ENCODE results near the gene MKNK1. TPM values are rescaled to one million over a fixed set of nuclear protein-coding genes. Genes with fewer than 3 reads are reported as not detected.

The MKNK1 gene
- total RNA-seq, 1 donor from 2014 or later, result 77.6 TPM

DNA sequence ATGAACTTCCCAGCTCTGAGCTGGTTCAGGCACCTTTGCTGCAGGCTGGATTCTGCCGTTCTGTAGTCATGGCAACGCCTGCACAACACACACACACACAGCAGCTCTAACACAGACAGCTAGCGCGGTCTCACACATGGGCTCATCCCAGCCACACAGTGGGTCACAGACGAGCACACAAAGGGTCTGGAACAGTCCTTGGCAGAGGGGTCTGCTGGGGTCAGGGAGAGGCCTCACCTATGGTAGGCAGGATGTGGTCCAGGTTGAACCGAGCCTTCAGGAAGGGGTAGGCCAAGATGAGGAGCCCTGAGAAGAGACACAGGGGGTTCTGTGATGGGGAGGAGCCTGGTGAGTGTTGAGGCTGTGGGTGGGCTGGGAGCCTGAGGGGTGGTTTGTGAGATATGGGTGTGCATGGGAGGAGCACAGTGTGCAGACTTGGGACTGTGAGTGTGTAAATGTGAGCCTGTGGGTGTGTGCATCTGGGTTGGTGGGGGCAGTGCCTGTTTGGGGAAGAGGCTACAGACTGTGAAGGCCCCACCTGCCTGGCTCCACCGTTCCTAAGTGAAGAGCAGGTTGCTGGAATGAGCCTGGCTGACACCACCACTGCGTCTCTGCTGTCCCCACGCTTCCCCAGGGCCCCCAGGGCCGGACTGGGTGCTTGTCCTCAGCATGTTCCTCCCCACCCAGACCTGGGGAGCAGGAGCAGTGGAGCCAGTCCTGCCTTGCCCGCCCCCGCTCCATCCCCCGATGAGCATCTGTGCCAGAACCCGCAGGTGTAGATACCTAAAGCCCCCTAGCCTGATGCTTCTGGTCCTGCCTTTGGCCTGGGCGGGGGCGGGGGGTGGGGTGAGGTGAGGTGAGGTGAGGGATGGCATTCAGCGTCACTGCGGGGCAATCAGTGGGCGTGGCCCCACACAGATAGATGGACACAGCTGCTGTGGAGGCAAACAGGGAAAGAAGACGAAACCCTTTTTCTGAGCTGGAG lies 54.1 kb downstream of the MKNK1 start:
- no peaks in the 10 kb centered on the region for H3K4me1 ChIP-seq
- no peak overlapping the region for H3K27ac ChIP-seq
- ATAC-seq (peak; percentile 15 to 43), DNase-seq (peak; percentile 47)
- intact Hi-C loops (cut with DNase I), result no loop called here
- H3K36me3 ChIP-seq, result no peaks in the 10 kb centered on the region
- H3K27me3 ChIP-seq (ENCODE audit: low read depth), result peaks cover 25% of the 10 kb centered on the region
- no peaks in the 10 kb centered on the region for H3K9me3 ChIP-seq
- TF ChIP-seq, protein P1, sequence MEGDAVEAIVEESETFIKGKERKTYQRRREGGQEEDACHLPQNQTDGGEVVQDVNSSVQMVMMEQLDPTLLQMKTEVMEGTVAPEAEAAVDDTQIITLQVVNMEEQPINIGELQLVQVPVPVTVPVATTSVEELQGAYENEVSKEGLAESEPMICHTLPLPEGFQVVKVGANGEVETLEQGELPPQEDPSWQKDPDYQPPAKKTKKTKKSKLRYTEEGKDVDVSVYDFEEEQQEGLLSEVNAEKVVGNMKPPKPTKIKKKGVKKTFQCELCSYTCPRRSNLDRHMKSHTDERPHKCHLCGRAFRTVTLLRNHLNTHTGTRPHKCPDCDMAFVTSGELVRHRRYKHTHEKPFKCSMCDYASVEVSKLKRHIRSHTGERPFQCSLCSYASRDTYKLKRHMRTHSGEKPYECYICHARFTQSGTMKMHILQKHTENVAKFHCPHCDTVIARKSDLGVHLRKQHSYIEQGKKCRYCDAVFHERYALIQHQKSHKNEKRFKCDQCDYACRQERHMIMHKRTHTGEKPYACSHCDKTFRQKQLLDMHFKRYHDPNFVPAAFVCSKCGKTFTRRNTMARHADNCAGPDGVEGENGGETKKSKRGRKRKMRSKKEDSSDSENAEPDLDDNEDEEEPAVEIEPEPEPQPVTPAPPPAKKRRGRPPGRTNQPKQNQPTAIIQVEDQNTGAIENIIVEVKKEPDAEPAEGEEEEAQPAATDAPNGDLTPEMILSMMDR (IDR thresholded peaks at IDR 0.05), result no peak
- H3K4me3 ChIP-seq, result no peak overlapping the region

DNA sequence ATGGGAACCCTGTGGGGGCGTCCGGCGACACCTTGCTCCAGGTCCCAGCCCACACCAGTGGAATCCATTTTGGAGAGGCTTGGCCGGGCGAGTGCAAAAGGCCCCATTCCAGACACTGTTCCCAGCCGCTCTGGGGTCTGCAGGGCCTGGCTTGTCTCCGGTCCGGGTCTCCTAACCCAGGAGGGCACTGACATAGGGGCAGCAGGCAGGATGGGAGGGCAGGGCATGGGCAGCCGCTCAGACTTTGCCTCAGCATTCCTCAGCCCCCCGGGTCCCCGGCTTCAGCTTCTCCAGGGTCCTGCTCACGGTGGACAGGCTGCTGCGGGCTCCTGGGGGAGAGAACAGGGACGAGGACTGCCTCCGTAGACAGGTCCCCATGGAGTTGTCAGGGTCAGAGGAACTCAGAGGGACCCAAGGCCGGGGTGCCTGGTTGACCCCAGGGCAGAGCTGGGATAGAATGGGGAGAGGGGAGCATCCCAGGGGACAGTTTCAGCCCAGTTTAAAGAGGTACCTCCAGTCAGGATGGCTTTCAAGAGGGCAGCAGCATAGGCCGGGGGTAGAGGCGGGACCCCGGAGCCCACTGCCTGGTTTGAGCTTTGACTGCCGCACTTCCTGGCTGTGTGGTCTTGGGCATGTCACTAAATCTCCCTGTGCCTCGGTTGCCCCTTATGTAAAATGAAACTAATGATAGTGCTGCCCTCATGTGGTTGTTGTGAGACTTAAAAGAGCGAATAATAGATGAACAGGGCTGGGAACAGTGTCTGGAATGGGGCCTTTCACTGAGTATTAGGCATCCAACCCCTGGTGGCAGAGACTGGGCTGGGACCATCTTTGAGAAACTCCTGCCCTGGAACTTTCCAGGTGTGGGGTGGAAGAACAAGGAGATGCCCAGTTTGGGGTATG lies 56.3 kb downstream of the MKNK1 start:
- intact Hi-C loops (cut with DNase I), result no loop called here
- Histone ChIP-seq H3K27me3 (ENCODE audit: low read depth) (peaks cover 45% of the 10 kb centered on the region), H3K27ac (no peak overlapping the region), H3K4me3 (no peak overlapping the region), H3K36me3 (no peaks in the 10 kb centered on the region), H3K9me3 (no peaks in the 10 kb centered on the region), H3K4me1 (no peaks in the 10 kb centered on the region)
- DNase-seq, result no peak
- ATAC-seq, result peak in 1 of 2 donors; percentile 36
- TF ChIP-seq, protein P1 (IDR thresholded peaks at IDR 0.05), result peak; percentile 34

DNA sequence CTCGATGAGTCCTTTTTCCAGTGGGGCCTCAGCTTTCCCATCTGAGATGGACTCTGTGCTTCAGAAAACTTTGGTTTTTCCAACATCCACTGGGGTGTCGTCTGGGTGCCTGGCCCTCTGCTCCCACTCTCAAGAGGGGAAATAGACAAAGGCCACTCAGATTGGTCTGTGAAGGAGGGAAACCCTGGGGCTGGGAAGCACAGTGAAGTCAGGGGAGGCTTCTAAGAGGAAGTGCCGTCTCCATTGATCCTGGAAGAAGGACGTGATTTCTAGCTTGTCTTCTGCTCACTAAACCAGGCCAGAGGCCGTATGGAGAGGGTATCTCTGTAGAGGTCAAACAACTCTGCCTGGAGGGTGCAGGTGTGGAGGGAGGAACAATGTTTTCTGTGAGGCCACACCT lies 57.9 kb downstream of the MKNK1 start:
- no peak for ATAC-seq
- no peak for DNase-seq
- Histone ChIP-seq H3K4me1 (no peaks in the 10 kb centered on the region), H3K9me3 (no peaks in the 10 kb centered on the region), H3K27me3 (ENCODE audit: low read depth) (peaks cover 45% of the 10 kb centered on the region), H3K36me3 (no peaks in the 10 kb centered on the region), H3K4me3 (no peak overlapping the region), H3K27ac (no peak overlapping the region)
- TF ChIP-seq, protein P1 (IDR thresholded peaks at IDR 0.05), result no peak
- intact Hi-C loops (cut with DNase I), result no loop called here

DNA sequence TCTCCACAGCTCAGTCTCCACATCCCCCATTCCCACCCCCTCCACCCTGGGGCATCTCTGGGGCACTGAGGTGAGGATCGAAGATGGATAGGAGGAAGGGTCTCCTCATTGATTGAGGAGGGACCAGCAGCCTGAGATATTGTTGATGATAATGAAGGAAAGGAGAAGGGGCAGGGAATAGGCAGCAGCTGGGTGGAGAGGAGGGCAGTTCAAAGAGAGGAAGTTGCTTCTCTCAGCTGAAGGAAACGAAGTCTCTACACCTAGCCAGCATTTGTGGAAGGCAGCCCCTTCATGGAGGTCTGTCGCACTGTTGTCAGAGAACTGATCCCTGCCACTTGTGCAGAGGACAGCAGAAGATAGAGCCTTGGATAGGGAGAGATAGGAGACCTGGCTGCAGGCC lies 58.3 kb downstream of the MKNK1 start:
- TF ChIP-seq, protein P1 (IDR thresholded peaks at IDR 0.05), result no peak
- intact Hi-C loops (cut with DNase I), result no loop called here
- DNase-seq, result no peak
- Histone ChIP-seq H3K9me3 (no peaks in the 10 kb centered on the region), H3K27ac (no peak overlapping the region), H3K4me3 (no peak overlapping the region), H3K27me3 (ENCODE audit: low read depth) (peaks cover 41% of the 10 kb centered on the region), H3K36me3 (no peaks in the 10 kb centered on the region), H3K4me1 (no peaks in the 10 kb centered on the region)
- ATAC-seq, result no peak

DNA sequence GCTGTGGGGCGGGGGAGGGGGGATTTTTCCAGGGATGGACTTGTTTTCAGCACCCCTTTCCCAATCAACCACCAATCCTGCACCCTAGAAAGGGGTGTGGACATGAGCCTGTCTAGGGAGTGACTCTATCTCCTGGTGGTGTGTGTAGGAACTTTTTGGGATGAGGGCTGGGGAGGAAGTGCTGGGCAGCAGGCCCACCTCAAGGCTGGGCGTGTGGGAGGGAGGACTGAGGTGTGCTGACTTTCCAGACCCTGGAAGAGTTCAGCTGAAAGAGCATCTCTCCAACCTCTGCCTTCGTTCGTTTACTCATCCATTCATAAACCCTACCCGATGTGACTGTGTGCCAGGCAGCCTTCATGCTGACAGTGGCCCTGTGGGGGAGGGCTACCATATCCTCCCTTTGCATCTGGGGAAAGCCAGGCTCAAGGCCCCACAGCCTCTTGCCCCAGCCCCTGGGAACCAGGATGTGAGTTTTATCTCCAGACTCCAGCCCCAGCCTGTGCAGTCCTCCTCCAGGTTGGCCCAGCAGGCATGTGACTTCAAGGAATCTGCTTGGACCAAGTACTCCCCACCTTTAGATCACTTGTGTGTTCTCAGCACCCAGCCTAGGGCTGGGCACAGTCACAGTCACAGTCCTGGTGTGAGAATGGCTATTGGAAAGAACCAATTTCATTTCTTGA lies 59.4 kb downstream of the MKNK1 start:
- no peaks in the 10 kb centered on the region for H3K4me1 ChIP-seq
- H3K27me3 ChIP-seq (ENCODE audit: low read depth), result peaks cover 35% of the 10 kb centered on the region
- intact Hi-C loops (cut with DNase I), result no loop called here
- no peaks in the 10 kb centered on the region for H3K36me3 ChIP-seq
- DNase-seq (no peak), ATAC-seq (no peak)
- H3K27ac ChIP-seq, result no peak overlapping the region
- H3K9me3 ChIP-seq, result no peaks in the 10 kb centered on the region
- H3K4me3 ChIP-seq, result no peak overlapping the region
- TF ChIP-seq, protein P1 (IDR thresholded peaks at IDR 0.05), result no peak
